Vagina (tissue), 2 donors: ENCODE measurements around the gene ZSCAN21.

Experiments used
- CTCF ChIP-seq, 3 experiments: fragments of 450-650 bp in 2 of 3; fragments of 200-600 bp in 1 of 3; sonication (generic) in 1 of 3; IDR thresholded peaks; one replicate each; pipeline ENCODE4 v1.5.1; 2017 to 2019; ENCODE audit warnings: antibody characterized with exemption in 3 of 3, mild to moderate bottlenecking in 2 of 3, moderate library complexity in 2 of 3
- POLR2A ChIP-seq, 2 donors: fragments of 450-650 bp; IDR thresholded peaks; one replicate each; pipeline ENCODE4 v1.6.1; 2017; ENCODE audit warnings: antibody characterized with exemption in 2 of 2, mild to moderate bottlenecking in 2 of 2, moderate library complexity in 2 of 2
- POLR2AphosphoS5 ChIP-seq, 2 donors: sonication (generic); formaldehyde crosslinking; IDR thresholded peaks; one replicate each; pipeline ENCODE4 v1.9.0; 2017; ENCODE audit warnings: antibody characterized with exemption in 2 of 2, mild to moderate bottlenecking in 2 of 2, low read depth in 1 of 2; ENCODE audit not compliant: insufficient read depth in 1 of 2

- no peak for TF ChIP-seq CTCF (IDR thresholded peaks at IDR 0.05)
- no peak for TF ChIP-seq POLR2A (IDR thresholded peaks at IDR 0.05)
- no peak for TF ChIP-seq POLR2AphosphoS5 (IDR thresholded peaks at IDR 0.05; ENCODE audit: insufficient read depth in 1 of 2, low read depth in 1 of 2)
Measured at GRCh38 chr7:100064162-100064561, 14.6 kb downstream of the ZSCAN21 start.
